Keratinocyte (primary cell): ENCODE measurements around the gene IQCF2.

Source experiments
- EZH2 ChIP-seq: IDR thresholded peaks from one replicate; pipeline ENCODE4 v1.6.1; 2012; ENCODE audit warnings: inconsistent platforms, mild to moderate bottlenecking, low read length, moderate library complexity
- TF ChIP-seq, protein P1 (sequence below), 3 experiments: IDR thresholded peaks in 1 of 3; conservative IDR thresholded peaks in 1 of 3; optimal IDR thresholded peaks in 1 of 3; 2 replicates in 2 of 3; 3 replicates in 1 of 3; pipeline versions ENCODE3 to v1.5.1; 2011; ENCODE audit warnings: low read length in 3 of 3, mild to moderate bottlenecking in 3 of 3, moderate library complexity in 2 of 3, control low read depth in 1 of 3, inconsistent platforms in 1 of 3; ENCODE audit not compliant: insufficient read depth in 2 of 3; ENCODE audit errors: extremely low read depth in 1 of 3

DNA sequence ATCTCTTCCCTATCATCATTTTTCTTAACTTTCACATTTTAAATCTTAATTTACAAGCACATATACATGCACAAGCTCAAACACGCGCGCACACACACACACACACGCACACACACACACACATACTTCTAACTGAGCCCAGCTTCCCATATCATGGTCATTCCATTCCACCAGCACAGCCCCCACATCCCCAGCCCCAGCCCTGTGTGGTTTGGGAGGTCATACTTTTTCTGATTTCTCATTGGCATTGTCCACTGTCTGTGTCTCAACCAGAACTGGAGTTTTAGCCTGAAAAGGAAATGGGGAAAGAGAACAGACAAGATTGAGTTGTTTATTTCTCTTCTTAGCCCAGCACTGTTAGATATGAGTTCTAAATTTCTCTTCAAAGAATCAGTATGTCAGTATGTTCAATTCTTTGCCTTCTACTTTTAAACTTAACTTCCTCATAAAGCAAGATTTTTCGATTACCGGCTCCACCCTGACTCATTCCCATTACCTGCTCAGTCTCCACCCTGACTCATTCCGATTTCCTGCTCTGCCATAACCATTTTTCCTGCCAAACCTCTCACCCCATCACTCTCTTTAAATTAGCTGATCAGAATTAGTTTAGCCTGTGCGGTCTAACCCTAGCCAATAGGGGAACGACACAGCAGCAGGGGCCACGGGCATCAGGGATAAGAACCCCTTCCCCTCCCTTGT is 35.3 kb downstream of the IQCF2 start:
- no peak for TF ChIP-seq EZH2
- TF ChIP-seq, protein P1, sequence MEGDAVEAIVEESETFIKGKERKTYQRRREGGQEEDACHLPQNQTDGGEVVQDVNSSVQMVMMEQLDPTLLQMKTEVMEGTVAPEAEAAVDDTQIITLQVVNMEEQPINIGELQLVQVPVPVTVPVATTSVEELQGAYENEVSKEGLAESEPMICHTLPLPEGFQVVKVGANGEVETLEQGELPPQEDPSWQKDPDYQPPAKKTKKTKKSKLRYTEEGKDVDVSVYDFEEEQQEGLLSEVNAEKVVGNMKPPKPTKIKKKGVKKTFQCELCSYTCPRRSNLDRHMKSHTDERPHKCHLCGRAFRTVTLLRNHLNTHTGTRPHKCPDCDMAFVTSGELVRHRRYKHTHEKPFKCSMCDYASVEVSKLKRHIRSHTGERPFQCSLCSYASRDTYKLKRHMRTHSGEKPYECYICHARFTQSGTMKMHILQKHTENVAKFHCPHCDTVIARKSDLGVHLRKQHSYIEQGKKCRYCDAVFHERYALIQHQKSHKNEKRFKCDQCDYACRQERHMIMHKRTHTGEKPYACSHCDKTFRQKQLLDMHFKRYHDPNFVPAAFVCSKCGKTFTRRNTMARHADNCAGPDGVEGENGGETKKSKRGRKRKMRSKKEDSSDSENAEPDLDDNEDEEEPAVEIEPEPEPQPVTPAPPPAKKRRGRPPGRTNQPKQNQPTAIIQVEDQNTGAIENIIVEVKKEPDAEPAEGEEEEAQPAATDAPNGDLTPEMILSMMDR (optimal IDR thresholded peaks at IDR 0.05 in 1 of 3, IDR thresholded peaks at IDR 0.05 in 1 of 3, conservative IDR thresholded peaks at IDR 0.05 in 1 of 3; ENCODE audit: extremely low read depth in 1 of 3, insufficient read depth in 2 of 3, low read length in 3 of 3), result no peak
